Measurements from ENCODE around the gene TAF4. TPM values are rescaled to one million over a fixed set of nuclear protein-coding genes. Genes with fewer than 3 reads are reported as not detected.
"Not testable (repeated sequence)": the region's sequence is repeated elsewhere in the genome, so short reads cannot be mapped to it uniquely, and the experiment has no call there.

Gene TAF4
- total RNA-seq, 1 donor from 2014 or later, result 11.5 TPM

DNA sequence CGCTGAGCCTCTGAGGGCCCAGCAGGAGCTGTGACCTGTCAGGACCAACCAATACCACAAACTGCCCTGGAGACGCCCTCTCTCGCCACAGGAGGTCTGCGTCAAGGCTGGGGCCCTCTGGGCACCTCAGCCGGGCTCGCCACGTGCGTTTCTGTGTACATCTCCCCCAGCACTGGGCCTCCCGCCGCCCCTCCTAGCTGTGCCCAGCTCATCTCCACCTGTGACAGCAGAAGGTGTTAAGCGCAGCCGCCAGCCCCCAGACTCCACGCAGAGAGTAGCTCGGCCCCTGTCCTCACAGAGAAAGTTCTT lies 91.4 kb downstream of the TAF4 start:
- H3K4me3 Mint-ChIP-seq (ENCODE audit: unreplicated experiment), result no peak overlapping the region
- peak; percentile 77 for DNase-seq (ENCODE audit: low spot score)
- peaks cover 6% of the 10 kb centered on the region for H3K9me3 Mint-ChIP-seq (ENCODE audit: low read depth)
- no peaks in the 10 kb centered on the region for H3K27me3 Mint-ChIP-seq (ENCODE audit: low read depth)
- TF ChIP-seq, protein P1, sequence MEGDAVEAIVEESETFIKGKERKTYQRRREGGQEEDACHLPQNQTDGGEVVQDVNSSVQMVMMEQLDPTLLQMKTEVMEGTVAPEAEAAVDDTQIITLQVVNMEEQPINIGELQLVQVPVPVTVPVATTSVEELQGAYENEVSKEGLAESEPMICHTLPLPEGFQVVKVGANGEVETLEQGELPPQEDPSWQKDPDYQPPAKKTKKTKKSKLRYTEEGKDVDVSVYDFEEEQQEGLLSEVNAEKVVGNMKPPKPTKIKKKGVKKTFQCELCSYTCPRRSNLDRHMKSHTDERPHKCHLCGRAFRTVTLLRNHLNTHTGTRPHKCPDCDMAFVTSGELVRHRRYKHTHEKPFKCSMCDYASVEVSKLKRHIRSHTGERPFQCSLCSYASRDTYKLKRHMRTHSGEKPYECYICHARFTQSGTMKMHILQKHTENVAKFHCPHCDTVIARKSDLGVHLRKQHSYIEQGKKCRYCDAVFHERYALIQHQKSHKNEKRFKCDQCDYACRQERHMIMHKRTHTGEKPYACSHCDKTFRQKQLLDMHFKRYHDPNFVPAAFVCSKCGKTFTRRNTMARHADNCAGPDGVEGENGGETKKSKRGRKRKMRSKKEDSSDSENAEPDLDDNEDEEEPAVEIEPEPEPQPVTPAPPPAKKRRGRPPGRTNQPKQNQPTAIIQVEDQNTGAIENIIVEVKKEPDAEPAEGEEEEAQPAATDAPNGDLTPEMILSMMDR (IDR thresholded peaks at IDR 0.05), result no peak
- H3K4me1 Mint-ChIP-seq (ENCODE audit: low read depth), result no peaks in the 10 kb centered on the region
- peaks cover 17% of the 10 kb centered on the region for H3K36me3 Mint-ChIP-seq (ENCODE audit: low read depth)
- H3K27ac Mint-ChIP-seq (ENCODE audit: unreplicated experiment), result no peak overlapping the region

DNA sequence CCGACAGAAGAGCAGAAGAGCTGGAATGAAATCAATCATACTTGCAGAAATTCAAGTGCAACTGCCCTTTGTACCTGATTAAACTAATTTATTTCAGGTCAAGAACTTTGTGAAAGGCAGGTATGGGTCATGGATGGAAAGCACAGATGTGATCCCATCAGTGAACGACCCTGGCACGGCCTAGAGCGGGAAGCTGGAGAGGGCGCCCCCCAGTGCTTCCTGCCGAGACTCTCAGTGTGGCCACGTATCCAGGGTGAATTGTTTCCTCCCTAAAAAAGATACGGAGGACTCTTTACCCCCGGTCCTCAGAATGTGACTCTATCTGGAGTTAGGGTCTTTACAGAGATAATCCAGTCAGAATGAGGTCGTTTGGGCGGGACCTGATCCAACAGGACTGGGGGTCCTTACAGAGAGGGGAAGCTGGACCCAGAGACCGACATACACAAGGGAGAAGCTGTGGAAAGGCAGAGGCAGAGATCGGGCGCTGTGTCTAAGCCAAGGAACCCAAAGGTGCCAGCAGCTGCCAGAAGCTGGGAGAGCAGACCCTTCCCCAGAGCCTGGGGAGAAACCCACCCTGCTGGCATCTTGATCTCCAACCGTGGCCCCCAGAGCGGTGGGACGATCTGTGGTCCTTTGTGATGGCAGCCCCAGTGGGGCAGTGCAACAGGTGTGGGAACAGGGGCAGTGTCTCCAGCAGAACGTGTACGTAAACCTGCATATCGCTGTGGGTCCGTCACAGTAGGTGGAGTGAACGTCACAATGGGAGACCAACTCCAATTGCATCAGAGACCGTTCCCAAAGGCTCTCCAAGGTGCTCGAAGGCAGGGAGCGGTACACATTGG lies 91.9 kb downstream of the TAF4 start:
- Mint-ChIP-seq H3K9me3 (ENCODE audit: low read depth) (peaks cover 6% of the 10 kb centered on the region), H3K4me1 (ENCODE audit: low read depth) (no peaks in the 10 kb centered on the region), H3K36me3 (ENCODE audit: low read depth) (peaks cover 17% of the 10 kb centered on the region), H3K4me3 (ENCODE audit: unreplicated experiment) (no peak overlapping the region), H3K27me3 (ENCODE audit: low read depth) (no peaks in the 10 kb centered on the region), H3K27ac (ENCODE audit: unreplicated experiment) (no peak overlapping the region)
- TF ChIP-seq, protein P1 (IDR thresholded peaks at IDR 0.05), result no peak
- DNase-seq (ENCODE audit: low spot score), result peak; percentile 71

DNA sequence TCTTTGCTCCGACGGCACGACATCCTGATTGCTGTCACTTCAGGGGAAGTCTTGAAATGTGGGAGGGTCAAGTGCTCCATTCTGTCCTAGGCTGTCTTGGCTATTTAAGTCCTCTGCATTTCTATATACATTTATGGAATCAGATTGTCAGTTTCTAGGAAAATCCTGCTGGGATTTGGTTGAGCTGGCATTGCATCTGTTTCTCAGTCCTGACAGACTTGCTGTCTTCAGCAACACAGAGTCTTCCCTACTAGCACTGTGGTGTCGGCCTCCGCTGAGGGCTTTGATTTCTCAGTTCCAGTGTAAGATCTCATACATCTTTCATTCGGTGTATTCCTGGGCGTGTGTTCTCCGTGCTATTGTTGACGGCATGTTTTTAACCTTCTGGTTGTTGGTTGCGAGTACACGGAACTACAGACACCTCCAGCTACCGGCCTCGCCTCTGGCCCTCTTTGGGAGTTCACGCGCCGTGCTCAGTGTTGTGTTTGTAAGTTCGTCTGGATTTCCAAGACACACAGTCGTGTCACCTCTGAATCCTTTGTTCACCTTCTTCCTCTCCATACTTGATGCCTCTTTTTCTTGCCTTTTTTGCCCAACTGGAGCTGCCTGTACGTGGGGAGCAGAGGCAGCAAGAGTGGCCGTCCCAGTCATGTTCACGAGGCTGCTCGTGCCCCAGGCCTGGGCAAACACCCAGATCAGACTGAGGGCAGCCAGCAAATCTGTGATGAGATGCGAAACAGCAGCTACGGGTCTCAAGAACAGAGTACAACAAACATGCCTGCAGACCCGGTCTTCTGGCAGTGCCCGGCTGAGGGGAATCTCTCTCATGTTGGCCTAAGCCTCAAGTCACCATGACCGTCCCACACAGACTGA lies 92.8 kb downstream of the TAF4 start:
- Mint-ChIP-seq H3K27me3 (ENCODE audit: low read depth) (no peaks in the 10 kb centered on the region), H3K4me3 (ENCODE audit: unreplicated experiment) (no peak overlapping the region), H3K9me3 (ENCODE audit: low read depth) (peaks cover 6% of the 10 kb centered on the region), H3K4me1 (ENCODE audit: low read depth) (no peaks in the 10 kb centered on the region), H3K36me3 (ENCODE audit: low read depth) (peaks cover 17% of the 10 kb centered on the region), H3K27ac (ENCODE audit: unreplicated experiment) (no peak overlapping the region)
- DNase-seq (ENCODE audit: low spot score), result peak; percentile 68
- TF ChIP-seq, protein P1 (IDR thresholded peaks at IDR 0.05), result no peak

- not testable (repeated sequence) for H3K9me3 Mint-ChIP-seq (ENCODE audit: low read depth); H3K27me3 Mint-ChIP-seq (ENCODE audit: low read depth); H3K4me3 Mint-ChIP-seq (ENCODE audit: unreplicated experiment); DNase-seq (ENCODE audit: low spot score); H3K4me1 Mint-ChIP-seq (ENCODE audit: low read depth); H3K27ac Mint-ChIP-seq (ENCODE audit: unreplicated experiment)
- peaks cover 17% of the 10 kb centered on the region for H3K36me3 Mint-ChIP-seq (ENCODE audit: low read depth)
These were observed 94.1 kb downstream of the TAF4 start for GRCh38 chr20:61971595-61971994.

DNA sequence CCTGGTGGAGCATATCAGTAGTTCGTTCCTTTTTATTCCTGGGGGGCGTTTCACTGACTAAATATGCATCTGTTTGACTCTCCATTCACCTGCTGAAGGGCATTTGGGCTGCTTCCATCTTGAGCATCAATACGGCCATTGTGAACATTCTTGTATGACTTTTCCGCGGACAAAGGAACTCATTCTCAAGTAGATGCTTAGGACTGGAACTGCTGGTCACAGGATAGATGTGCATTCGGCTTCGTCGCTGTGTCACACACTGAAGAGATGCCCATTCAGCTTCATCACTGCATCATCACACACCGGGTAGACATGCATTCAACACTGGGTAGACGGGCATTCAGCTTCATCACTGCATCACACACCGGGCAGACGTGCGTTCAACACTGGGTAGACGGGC lies 95.3 kb downstream of the TAF4 start:
- no peak overlapping the region for H3K27ac Mint-ChIP-seq (ENCODE audit: unreplicated experiment)
- no peaks in the 10 kb centered on the region for H3K27me3 Mint-ChIP-seq (ENCODE audit: low read depth)
- H3K36me3 Mint-ChIP-seq (ENCODE audit: low read depth), result peaks cover 17% of the 10 kb centered on the region
- H3K4me1 Mint-ChIP-seq (ENCODE audit: low read depth), result no peaks in the 10 kb centered on the region
- no peak for DNase-seq (ENCODE audit: low spot score)
- TF ChIP-seq, protein P1 (IDR thresholded peaks at IDR 0.05), result no peak
- H3K4me3 Mint-ChIP-seq (ENCODE audit: unreplicated experiment), result no peak overlapping the region
- H3K9me3 Mint-ChIP-seq (ENCODE audit: low read depth), result peaks cover 6% of the 10 kb centered on the region

All from chondrocyte (in vitro differentiated cells).